Activated CD8-positive, alpha-beta memory T cell treated with anti-CD3 and anti-CD28 coated beads, Interleukin-2, amount 50 U/mL, for 24 hours (primary cell): ENCODE results near the gene ITGAL.
A peak's percentile ranks its signal among the peaks of the same experiment; 100 is the strongest.
"Not testable (repeated sequence)": the region's sequence is repeated elsewhere in the genome, so short reads cannot be mapped to it uniquely, and the experiment has no call there.

Experiments
- DNase-seq: peaks from one replicate; pipeline ENCODE4 v3.0.0-alpha.2; 2020; ENCODE audit errors: extremely low read depth

Gene ITGAL

DNA sequence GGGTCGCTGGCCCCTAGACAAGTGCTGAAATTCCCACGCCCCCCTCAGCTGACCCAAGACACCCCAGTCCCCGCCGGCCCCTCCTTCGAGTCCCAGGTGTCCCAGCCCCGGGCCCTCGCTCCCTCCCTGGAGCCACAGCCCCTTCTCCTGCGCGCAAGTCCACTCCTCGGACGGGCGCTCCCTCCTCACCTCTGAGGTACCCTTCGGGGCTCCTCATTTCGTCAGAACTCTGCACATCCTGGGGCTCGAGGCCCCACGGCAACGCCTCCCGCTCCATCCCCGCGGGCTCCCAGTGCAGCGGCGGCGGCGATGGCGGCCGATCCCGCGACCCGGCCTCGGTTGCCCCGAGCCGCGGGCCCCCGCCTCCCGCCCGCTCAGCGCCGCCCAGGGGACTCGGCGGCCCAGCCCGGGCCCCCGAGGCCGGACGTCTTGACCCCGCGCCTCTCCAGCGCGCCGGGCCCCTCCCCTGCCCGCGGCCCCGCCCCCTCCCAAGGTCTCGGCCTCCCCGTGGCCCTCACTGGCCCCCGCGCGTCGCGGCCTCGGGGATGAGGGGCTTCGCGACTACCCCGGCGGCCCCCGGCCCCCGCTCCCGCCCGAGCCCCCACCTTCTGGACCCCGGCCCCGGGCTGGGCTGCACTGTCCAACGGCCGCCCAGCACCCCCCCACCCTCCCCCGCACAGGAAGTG, 53.7 kb downstream of the ITGAL start, which contains the start of gene ZNF768:
ZNF768 (minus strand) TSS at position 430 of the 686 bp plus-strand sequence; CDS start at position 277, 153 bp downstream.
- no peak for DNase-seq

GRCh38 chr16:30526823-30527634, 54.5 kb downstream of the ITGAL start:
- DNase-seq = peak; percentile 86

GRCh38 chr16:30527635-30528178, 55.2 kb downstream of the ITGAL start:
- no peak for DNase-seq

- no peak for DNase-seq
Measured at GRCh38 chr16:30528799-30529457, 56.4 kb downstream of the ITGAL start.

DNA sequence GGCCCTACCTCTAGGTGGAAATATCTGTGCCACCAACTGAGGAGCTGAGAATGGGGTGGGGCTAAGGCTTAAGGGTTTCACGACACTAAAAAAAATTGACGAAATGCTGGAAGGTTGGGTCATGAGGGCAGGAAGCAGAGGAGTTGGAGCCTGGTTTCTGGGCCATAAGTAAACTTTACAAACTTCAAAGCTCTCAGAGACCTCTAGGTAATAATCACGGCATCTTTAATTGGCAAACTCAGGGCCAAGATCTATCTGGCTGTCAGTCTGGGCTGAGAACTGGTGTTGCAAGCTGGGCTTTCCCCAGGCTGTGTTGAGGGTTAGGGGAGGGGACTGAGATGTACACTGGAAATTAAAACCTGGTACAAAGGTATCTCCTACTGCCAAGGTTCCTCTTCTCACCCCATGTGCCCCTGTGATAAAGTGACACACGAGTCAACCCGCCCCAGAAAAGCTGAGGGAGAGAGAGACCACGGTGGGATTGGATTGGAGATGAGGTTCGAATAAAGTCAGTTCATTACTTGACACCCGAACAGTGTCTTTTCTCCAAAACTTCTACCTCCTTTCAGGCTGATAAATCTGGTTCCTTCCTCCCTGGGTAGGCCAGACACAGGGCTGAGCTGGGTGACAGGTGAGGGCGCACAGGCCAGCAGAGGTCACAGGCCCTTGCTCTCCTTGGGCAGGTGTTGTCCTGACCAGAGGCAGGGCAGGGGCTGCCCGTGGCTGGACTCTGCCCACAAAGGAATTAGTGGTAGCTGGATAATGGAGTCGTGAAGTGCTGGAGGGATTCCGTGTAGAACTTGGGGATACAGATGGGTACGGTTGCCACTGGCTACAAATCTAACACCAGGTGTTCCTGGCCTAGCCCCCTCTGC, 57.9 kb downstream of the ITGAL start:
- no peak for DNase-seq

- DNase-seq = no peak
Measured at GRCh38 chr16:30532285-30533145, 60.0 kb downstream of the ITGAL start.

- no peak for DNase-seq
Measured at GRCh38 chr16:30533146-30533522, 60.6 kb downstream of the ITGAL start.

DNA sequence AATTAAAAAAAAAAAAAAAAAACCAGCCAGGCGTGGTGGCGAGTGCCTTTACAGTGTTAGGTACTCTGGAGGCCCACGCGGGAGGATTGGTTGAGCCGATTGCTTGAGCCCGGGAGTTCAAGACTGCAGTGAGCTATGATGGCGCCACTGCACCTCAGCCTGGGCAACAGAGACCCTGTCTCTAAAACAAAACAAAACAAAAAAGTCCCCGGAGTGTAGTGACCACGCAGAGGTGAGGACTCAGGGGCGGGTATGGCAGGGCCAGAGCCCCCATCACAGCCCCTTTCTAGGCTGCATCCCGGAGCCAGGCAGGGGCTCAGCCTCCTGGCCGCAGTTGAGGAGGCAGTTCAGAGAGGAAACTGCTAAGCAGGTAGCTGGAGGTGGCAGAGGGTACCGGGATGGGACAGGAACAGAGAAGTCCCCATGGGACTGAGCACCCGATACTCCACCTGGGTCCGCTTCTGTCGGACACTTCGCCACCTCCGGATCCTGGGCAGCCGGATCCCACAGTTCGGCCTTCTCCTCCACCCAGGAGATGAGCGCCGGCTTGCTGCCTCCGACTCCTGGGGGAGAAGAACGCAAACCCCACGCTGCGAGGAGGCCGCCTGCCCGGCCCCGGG, 61.3 kb downstream of the ITGAL start:
- DNase-seq = no peak

DNA sequence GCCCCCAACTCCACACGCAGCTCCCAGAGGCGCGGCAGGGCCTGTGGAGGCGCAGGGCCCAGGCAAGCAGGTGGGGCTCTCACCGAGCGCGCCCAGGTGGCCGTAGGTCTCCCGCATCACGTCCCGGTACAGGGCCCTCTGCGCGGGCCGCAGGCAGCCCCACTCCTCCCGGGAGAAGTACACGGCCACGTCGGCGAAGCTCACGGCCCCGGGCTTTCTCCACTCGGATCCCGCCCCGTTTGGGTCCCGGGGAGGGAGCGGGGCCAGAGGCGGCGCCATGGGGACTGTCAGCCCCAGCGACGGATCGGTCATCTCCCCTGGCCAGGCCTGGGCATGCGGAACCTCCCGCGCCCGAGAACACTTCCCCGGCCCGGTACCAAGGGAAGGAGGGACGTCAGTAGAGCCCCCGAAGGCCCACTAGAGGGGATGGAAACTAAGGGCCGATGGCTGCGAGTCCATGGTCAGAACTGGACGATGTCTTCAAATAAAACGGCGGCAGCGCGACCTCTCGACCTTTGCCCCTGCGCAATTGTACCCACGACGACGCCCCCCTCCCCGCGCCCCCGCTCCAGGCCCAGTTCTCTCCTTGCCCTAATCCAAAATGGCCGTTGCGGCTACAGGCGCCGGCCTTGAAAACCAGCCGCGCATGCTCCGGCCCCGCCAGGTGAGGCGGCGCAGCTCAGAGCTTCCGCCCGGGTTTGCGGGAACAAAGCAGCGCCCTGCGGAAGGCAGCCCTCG, 62.0 kb downstream of the ITGAL start, which contains the start of gene ZNF747:
ZNF747 (minus strand) TSS at position 491 of the 738 bp plus-strand sequence; CDS start at position 312, 179 bp downstream.
- DNase-seq = peak; percentile 80

- no peak for DNase-seq
Measured at GRCh38 chr16:30535106-30535776, 62.7 kb downstream of the ITGAL start.

DNA sequence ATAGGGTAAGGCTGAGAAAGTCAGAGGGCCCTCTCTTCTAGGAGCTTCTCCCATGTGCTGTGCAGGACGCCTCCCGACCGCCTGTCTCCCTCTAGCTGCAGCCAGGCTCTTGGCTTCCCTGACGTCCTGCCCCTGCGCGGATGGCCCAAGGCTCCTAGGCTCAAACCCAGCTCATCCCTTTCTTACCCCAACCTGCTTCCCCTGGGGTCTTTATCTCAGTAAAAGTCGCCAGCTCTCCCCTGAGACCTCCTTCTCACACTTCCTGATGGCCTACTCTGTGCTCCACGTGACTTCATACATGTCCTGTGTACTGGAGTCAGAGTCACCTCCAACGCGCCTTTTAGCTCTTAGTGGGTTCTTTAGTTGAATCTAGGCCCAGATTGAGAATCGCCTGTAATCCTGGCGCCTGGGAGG, 63.2 kb downstream of the ITGAL start:
- no peak for DNase-seq

GRCh38 chr16:30536391-30537024, 64.0 kb downstream of the ITGAL start:
- DNase-seq = not testable (repeated sequence)

- no peak for DNase-seq
Measured at GRCh38 chr16:30539000-30539964, 66.7 kb downstream of the ITGAL start.

- not testable (repeated sequence) for DNase-seq
Measured at GRCh38 chr16:30539986-30540526, 67.5 kb downstream of the ITGAL start.

- DNase-seq = not testable (repeated sequence)
Measured at GRCh38 chr16:30540916-30541464, 68.4 kb downstream of the ITGAL start.
